HG03442 (cell line): Measurements from ENCODE around the gene CLK1.
"Not testable (repeated sequence)": the region's sequence is repeated elsewhere in the genome, so short reads cannot be mapped to it uniquely, and the experiment has no call there.

Experiments
- ATAC-seq: cut with Tn5 transposase; IDR thresholded peaks from one replicate; pipeline ENCODE4 v1.9.1; 2021; ENCODE audit warnings: mild to moderate bottlenecking, moderate library complexity; ENCODE audit not compliant: unreplicated experiment

Gene CLK1

DNA sequence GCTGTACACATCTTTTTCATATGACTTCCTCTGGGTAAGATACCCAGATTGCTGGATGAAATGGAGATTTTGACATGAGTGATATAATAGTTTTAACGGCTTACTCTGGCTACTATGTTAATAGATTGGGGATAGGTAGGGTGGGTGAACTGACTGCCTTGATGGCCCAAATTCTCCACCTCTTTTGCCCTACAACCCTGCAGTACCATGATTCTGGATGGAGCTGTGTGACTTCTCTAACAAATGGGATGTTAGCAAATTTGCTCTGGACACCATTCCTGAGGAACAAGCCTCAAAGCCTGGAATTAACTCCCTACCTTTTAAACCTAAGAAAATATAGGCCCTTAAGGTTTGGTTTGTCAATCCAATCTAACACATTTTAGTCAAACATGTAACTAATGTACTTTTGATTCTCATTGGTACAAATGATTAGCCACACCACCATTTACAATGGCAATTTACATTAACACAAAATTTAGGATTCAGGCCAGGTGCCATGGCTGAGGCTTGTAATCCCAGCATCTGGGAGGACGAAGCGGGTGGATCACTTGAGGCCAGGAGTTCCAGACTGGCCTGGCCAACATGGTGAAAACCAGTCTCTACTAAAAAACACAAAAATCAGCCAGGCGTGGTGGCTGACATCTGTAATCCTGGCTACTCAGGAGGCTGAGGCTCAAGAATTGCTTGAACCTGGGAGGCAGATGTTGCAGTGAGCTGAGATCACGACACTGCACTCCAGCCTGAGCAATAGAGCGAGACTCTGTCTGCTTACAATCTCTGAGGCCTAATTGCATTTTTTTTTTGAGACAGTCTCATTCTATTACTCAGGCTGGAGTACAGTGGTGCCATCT is 12.8 kb downstream of the CLK1 start:
- ATAC-seq = no peak

DNA sequence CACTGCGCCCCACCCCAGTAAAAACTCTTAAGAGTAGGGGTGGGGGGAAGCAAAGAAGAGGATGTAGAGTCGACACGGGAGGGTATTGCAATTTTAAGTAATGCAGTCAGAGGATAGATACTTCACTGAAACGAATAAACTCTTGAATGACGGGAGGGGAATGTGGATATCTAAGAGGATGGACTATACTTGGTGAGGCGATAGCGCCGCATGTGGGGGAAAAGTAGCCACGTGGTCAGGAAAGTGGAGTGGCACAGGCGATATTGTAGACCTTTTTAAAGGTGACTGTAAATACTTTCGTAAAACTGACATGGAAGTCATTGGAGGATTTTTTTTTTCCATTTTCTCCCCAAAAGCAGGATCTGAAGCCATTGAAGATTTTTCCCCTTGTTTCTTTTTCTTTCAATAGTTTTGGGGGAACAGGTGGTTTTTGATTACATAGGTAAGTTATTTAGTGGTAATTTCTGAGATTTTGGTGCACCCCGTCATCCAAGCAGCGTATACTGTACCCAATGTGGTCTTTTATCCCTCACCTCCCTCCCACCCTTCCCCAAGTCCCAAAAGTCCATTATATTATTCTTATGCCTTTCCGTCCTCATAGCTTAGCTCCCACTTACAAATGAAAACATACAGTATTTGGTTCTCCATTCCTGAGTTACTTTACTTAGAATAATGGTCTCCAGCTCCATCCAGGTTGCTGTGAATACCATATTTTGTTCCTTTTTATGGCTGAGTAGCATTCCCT is 13.8 kb downstream of the CLK1 start:
- ATAC-seq = no peak

DNA sequence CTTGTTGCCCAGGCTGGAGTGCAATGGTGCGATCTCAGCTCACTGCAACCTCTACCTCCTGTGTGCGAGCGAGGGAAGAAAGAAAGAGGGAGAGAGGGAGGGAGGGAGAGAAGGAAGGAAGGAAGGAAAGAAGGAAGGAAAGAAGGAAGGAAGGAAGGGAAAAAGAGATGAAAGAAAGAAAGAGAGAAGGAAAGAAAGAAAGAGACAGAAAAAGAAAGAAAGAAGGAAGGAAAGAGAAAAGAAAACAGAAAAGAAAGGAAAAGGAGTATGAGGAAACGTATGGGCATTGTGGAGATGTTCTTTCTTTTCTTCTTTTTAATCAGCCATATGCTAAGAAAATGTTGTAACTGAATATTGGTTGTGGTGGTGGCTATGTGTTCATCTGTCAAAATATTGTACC is 16.5 kb downstream of the CLK1 start:
- ATAC-seq = no peak

DNA sequence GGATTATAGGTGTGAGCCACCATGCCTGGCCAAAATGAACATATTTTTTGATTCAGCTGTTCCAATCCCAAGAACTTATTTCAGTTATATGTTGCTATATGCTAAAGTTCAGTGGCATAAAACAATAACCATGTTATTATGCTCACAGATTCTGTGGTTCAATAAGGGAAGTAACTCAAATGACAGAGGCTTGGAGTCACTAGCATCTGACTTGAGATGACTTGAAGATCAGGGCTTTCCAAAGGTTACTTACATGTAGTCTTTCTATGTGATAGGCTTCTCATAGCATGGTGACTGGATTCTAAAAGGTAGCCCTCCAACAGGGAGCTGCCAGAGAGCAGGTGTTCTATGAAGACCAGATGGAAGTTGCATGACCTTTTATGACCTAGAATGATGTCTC is 17.2 kb downstream of the CLK1 start:
- no peak for ATAC-seq

DNA sequence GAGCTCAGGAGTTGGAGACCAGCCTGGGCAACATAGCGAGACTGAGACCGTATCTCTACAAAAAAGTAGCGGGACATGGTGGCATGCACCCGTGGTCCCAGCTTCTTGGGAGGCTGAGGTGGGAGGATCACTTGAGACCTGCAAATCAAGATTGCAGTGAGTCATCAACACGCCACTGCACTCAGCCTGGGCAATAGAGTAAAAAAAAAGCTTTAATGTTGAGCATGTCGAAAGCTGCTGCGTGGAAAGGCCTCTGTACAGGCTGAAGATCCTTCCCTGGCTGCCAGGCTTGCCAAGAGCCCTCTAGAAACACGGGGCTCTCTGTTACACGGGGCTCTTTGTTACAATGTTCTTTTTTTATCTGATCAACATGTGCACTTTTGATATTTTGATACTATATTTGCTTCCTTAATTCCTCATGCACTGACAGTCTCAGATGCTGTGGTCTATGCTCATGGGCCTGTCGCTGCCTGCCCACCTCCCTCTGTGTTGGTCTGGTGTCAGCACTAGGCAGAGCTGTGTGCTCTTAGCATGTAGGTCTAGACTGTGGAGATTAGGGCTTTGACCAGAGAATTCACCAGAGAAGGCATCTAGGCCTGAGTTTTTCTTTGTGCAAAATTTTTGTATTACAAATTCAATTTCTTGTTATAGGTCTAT is 18.7 kb downstream of the CLK1 start:
- ATAC-seq = no peak

DNA sequence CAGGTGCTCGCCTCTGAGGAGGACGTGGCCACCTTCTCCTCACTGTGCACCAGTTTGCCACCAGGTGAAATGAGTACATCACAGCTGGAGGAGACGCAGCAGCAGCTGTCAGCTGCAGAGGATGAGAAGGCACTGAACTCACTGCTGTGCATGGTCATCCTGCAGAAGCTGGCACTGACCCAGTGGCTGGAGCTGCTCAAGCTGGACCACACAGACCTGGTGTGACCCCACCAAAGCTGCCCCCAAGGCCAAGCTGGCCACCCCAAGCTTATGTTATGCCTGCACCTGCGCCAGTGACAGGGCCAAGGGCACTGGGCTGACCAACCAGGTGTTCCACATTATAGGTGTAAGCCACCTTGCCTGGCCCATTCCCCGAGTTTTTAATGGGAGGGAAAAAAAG is 19.3 kb downstream of the CLK1 start:
- ATAC-seq = no peak

DNA sequence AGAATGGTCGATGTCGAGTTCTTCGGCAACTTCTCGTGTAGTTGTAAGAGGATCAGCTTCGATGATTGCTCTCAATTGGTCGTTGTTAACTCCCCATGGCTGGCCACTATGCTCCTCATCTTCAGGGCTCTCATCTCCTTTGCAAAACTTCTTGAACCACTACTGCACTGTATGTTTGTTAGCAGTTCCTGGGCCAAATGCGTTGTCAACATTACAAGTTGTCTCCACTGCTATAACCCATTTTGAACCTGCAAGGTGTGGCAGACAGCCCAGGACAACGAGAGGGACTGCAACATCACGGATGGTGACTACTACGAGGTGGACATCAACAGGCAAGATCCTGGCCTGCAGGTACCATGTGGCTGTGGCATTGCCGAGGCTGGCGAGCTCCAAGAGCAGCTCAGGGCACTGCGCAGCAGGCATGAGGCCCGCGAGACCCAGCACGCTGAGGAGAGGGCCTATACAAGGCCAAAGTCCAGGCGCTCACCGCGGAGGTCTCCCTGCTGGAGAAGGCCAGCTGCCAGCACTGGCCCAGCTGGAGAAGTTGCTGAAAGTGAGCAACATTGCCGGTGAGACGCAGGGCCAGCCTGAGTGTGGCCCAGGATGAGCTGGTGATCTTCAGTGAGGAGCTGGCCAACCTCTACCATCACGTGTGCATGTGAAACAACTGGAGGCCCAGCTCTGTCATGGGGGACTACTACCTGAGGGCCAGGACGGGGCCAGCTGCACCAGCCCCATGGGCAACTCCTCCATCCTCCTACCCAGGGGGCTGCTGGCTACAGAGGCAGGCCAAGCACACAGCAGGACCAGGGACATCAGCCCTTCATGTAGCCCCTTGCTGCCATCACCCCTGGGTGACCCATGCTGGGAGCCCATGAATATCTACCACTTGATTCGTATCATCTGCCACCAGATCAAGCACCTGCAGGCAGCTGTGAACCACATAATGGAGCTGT is 20.2 kb downstream of the CLK1 start:
- no peak for ATAC-seq

DNA sequence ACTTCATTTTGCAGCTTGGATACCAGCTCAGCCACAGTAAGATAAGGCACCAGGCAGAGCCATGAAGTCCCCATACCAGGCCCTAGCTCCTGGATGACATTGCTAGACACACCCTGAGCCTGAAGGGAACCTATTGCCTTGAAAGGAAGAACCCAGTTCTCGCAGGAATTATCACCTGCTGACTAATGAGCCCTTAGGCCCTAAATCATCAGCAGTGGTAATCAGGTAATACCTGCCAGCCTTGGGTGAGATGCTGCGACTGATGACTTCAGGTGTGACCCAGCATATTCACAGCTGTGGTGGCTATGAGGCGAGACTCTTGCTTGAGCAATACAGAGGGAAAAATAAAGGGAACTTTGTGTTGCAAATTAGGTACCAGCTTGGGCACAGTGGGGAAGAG is 24.9 kb downstream of the CLK1 start:
- no peak for ATAC-seq

DNA sequence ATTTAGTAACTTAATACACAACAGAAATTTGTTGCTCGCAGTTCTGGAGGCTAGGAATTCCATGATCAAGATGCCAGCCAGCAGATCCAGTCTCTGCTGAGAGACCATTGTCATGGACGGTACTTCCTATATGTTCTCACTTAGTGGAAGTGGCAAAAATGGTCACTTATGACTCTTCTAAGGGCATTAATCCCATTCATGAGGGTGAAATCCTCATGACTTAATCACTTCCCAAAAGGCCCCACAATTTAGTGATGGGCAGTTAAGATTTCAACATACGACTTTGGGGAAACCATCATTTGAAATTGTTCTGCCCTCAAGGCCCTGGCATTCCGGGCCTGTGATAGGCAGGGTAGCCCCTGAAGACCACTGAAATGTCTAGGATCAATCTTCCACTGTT is 29.8 kb downstream of the CLK1 start:
- ATAC-seq = no peak

DNA sequence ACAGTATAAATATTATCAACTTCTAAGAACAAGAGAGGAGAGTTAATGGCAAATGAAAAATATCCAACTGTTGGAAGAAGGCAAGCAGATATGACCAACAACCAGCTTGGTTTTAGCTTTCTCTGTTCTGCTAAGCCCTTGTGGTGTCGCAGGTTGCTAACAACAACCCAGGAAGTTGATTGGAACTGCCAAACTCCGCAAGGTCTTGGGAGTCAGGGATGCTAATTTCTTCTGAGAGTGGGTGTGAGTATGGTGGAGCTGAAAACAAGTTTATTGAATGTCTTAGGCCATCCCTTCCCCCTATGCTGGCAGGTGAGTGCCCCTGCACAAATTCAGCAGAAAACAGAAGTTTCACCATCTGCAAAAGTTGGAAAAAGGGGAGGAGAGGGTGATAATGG is 35.2 kb downstream of the CLK1 start:
- ATAC-seq = no peak

DNA sequence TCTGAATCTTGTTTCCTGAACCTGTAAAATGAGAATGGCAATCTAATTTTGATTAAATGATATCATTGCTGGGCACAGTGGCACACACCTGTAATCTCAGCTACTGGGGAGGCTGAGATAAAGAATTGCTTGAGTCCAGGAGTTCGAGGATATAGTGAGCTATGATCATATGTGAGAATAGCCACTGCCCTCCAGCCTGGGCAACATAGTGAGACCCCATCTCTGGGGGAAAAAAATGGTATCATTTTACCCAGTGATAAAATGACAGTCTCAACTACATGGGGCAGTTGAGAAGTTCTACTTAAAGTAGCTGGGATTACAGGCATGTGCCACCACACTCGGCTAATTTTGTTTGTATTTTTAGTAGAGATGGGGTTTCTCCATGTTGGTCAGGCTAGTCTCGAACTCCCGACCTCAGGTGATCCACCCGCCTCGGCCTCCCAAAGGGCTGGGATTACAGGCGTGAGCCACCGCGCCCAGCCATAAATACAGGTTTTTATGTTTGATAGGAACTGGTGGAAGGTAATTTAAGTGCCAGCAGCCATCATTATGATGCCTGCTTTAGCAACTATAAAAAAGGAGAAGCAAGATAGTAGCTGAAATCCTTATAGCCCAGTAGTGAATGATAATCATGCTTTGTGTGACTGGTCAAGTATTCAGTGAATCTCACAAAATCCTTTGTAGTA is 35.7 kb downstream of the CLK1 start:
- no peak for ATAC-seq

DNA sequence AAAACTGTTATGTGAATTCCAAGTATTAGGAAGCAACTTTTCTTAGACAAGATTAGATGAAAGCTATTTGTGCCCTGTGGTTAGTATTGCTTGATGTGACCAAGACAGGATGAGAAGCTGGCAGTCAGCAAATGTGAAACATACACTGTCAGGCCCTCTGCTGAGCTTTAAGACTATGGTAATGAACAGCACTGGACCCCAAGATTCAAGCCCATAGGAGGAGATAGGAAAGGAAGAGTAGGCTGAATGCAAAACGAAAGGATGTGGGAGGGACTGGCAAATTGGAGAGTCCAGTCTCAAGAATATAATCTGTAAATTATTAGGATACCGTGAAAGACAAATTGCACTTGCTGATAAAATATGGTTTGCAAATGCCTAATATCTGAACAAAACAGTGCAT is 36.4 kb downstream of the CLK1 start:
- no peak for ATAC-seq

DNA sequence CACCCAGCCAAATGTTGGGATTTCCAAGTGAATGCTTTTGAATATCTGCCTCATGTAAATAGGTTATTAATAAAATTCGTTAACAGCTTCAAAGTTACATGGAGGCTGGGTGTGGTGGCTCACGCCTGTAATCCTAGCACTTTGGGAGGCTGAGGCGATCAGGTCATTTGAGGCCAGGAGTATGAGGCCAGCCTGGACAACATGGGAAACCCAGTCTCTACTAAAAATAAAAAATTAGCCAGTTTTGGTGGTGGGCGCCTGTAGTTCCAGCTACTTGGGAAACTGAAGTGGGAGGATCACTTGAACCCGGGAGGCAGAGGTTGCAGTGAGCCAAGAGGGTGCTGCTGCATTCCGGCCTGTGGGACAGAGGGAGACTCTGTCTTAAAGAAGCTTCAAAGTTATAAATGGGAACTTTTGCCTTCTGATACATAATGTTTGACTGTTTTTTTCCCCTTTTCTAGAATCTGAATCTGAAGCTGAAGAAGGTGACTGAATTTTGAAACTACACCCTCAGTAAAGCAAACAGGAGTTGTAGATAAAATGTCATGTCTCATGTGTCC is 42.7 kb downstream of the CLK1 start:
- ATAC-seq = no peak

DNA sequence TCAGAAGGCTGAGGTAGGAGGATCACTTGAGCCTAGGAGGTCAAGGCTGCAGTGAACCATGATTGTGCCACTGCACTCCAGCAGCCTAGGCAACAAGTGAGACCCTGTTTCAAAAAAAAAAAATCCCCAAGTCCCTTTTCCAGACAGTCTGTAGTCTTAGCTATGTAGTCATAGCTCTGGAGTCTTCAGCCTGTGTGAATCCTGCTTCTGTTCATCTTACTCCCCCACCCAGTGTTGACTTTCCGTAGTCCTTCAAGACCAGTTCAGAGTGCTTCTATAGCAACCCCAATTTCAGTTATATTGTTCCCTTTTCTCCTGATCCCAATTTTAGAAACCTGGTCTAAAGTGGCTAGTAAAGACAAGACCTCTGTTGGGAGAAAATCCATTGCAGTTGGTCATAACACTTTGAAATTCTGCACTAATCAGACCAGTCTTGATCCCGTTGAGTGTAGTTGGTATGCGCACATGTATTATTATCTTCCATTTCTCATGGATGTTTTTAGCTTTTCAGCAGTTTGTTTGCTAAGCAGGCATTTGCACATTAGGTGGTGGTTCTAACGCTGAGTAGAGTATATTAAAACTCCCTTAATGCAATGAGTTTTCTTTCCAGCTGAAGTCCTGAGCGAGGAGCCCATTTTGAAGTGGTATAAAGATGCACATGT is 43.8 kb downstream of the CLK1 start:
- no peak for ATAC-seq

DNA sequence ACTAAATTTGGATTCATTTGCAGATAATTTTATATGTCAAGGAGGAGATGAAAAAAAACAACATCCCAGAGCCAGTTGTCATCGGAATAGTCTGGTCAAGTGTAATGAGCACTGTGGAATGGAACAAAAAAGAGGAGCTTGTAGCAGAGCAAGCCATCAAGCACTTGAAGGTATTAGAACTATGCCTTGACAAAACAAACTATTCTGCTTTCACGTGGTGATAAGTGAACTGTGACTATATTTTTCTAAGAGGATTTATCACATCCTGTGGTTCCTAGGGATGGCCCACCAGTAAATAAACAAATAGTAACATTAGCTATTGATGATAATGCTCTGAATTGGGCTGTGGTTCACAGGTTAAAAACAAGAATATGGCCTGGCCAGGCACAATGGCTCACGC is 45.7 kb downstream of the CLK1 start:
- ATAC-seq = not testable (repeated sequence)

DNA sequence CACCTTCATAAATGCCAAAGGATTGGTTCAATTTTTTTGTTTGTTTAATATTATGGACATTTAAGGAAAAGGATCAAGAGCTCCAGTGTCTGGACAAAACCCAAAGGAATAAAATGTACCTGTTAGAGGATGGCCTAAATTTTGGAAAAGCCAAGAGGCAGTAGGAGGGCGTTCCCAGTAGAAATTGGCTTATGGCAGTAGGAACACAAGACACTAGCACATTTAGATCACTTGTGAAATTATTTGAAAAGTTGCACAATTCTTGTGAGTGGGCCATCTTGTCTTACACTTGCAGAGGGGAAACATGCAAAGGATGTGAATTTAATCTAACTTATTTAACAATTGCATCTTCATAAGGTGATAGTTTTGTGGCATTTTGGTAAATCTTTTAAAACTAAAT is 49.5 kb downstream of the CLK1 start:
- ATAC-seq = no peak

DNA sequence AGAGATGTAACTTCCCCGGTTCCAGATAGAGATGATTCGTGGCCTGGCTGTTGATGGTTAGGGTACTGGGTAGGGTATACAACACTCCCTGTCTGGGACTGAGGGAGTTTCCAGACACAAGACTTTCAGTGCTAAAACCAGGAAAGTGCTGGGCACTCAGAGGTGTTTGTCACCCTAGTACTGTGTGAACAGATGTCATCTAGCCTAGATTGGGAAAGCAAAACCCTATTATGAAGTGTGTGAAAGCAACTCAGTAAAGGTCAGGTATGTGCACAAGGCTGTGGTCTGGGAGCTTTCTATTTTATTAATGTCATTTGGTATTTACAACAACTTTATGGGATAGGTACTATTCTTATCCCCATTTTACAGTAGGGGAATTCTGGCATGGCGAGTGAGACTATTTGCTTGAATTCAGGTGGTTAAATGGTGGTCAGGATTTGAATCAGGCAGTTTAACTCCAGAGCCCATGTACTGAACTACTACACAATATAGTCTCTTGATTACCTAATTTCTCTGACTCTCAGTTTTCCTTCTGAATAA is 50.1 kb downstream of the CLK1 start:
- ATAC-seq = peak; percentile 20

DNA sequence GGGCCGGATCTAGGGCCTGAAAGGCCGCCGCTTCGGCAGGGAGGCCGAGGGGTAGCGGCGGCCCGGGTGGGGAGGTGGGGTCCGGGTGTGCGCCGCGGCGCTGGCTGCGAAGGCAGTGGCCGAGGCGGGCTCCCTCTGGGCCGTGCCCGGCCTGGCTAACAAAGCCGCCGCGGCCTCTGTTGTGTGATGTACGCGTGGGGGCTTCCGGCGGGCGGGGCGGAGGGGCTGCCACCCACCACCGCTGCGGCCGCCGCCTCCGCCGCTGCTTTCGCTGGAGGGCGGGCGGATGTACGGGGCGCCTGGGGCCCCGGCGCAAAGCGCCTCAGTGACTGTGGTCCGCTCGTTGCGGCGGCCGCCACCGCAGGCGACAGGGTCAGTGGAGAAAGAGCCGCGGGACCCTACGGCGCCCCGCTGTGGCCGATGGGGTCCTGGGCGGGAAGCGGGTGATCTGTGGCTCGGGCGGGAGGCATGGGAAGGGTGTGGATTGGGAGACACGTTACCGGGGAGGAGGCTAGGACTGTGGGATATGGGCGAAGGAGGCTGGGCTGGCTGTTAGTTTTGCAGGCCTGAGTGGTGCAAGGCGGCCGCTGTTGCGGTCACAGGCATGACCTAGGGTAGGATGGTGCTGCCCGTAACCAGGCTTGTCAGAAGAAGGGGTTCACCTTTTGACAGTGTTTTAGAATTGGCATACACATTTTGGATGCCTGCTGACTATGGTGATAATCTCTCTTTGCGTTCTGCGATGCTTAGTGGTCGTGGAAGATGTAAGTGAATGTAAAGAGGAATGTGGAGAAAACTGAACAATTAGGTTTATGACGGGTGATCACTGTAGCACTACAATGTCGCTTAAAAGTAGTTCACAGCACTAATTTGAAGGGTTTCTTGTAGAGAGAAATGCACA is 52.1 kb downstream of the CLK1 start:
- peak; percentile 28 for ATAC-seq
